Daoy (cell line): ENCODE results near the gene ANLN. TPM values are rescaled to one million over a fixed set of nuclear protein-coding genes. Genes with fewer than 3 reads are reported as not detected.
"Not testable (repeated sequence)": the region's sequence is repeated elsewhere in the genome, so short reads cannot be mapped to it uniquely, and the experiment has no call there.

ENCODE experiments used
- DNase-seq: peaks from one replicate; pipeline ENCODE4 v3.0.0-alpha.2; 2015; ENCODE audit warnings: low read depth
- total RNA-seq: library from RNA; depleted of rRNA; stranded (reverse); fragments of >200 nt; shearing (Covaris generic); gene quantifications from 2 replicates; pipeline ENCODE4 v1.2.3, GENCODE V29; 2014

The ANLN gene
- total RNA-seq, 1 experiment from 2014 or later: 460 TPM

- peak; percentile 23 for DNase-seq
These were observed 17.5 kb upstream of the ANLN start for GRCh38 chr7:36372156-36372555.

DNA sequence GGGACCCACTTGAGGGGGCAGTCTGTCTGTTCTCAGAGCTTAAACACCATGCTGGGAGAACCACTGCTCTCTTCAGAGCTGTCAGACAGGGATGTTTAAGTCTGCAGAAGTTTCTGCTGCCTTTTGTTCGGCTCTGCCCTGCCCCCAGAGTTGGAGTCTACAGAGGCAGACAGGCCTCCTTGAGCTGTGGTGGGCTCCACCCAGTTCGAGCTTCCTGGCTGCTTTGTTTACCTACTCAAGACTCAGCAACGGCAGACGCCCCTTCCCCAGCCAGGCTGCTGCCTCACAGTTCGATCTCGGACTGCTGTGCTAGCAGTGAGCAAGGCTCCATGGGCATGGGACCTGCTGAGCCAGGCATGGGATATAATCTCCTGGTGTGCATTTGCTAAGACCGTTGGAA lies 11.1 kb upstream of the ANLN start:
- DNase-seq: not testable (repeated sequence)

DNA sequence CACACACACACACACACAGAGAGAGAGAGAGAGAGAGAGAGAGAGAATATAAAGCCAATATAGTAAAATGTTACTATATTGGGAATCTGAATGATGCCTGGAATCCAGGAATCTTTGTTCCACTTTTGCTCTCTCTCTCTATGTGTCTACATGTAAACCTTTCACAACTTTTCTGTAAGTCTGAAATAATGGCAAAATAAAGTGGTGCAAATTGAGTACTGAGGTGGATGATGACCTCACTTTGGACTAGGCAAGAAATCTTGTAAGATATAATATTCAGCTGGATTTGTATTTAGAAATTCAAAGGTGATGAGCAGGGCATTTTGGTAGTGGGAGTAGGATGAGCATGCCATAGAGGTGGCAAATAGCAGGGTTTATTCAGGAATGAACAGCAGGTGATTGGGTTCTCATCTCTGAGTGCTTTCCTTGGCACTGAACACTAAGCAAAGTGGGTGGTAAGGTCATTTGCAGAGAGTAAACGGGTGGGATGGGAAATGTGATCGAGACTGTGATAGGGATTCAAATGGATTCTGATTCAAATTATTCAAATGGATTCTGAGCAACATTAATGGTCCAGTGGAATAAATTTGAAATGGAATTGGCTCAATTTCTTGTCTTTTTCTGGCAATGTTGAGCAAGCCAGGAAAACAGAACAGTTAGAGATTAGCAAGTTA lies 9.7 kb upstream of the ANLN start:
- no peak for DNase-seq

DNA sequence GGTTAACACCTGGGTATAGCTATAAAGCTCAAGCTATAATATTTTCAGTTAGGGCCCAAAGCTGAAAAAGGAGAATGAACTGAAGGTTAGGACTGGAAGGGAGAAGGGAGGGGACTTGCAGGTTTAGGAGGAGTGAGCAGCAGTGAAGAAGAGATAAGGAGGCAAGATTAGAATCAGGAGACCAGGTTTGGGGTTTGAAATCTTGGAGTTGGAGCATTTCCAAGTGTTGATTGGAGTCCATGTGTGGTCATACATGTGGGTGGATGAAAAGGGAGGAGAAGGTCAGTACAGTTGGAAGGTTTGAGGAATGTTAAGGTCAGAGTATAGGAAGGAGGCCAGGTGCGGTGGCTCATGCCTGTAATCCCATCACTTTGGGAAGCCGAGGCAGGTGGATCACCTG lies 8.6 kb upstream of the ANLN start:
- DNase-seq: no peak

DNA sequence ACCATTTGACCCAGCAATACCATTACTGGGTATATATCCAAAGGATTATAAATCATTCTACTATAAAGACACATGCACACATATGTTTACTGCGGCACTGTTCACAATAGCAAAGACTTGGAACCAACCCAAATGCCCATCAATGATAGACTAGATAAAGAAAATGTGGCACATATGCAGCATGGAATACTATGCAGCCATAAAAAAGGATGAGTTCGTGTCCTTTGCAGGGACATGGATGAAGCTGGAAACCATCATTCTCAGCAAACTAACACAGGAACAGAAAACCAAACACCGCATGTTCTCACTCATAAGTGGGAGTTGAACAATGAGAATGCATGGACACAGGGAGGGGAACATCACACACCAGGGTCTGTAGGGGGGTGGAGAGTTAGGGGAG lies 6.4 kb upstream of the ANLN start:
- DNase-seq: not testable (repeated sequence)

- DNase-seq: not testable (repeated sequence)
These were observed 4.0 kb upstream of the ANLN start for GRCh38 chr7:36385646-36386045.

- no peak for DNase-seq
These were observed 2.0 kb upstream of the ANLN start for GRCh38 chr7:36387435-36388231.

DNA sequence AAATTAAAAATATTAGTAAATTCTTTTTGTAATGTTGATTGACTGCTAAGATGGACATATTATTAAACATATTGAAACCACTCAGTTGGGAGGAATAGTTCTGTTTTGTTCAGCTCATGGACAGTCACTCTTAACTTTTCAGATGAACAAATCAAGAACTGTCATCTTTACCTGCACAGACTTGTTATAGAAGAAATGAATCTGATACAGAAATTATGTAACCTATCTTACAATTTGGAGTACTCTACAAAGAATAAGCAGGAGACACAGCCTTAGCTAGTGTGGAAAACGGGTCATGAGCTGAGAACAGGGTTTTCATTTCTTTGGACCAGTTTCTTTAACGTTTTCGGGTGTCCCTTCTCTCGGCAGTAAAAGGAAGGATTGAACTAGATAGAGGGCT lies 1.2 kb upstream of the ANLN start:
- DNase-seq: no peak

- peak; percentile 98 for DNase-seq
These were observed 783 bp downstream of the ANLN start for GRCh38 chr7:36390199-36391090.

- DNase-seq: peak; percentile 54
These were observed 2.0 kb downstream of the ANLN start for GRCh38 chr7:36391436-36392198.

- DNase-seq: peak; percentile 13
These were observed 4.2 kb downstream of the ANLN start for GRCh38 chr7:36393826-36394225.

- no peak for DNase-seq
These were observed 5.7 kb downstream of the ANLN start for GRCh38 chr7:36395171-36395894.

DNA sequence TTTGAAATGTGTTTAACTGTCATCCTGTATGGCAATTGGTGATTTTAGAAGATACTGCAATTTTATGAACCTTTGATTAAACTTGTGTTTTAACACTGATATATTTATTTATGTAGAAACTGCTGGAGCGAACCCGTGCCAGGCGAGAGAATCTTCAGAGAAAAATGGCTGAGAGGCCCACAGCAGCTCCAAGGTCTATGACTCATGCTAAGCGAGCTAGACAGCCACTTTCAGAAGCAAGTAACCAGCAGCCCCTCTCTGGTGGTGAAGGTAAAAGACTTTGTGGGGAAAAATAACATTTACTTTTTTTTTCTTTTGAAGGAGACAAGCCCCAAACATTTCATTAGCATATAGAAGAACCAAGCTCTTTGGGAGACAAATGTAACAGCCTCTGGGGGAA lies 6.5 kb downstream of the ANLN start:
- peak; percentile 38 for DNase-seq

DNA sequence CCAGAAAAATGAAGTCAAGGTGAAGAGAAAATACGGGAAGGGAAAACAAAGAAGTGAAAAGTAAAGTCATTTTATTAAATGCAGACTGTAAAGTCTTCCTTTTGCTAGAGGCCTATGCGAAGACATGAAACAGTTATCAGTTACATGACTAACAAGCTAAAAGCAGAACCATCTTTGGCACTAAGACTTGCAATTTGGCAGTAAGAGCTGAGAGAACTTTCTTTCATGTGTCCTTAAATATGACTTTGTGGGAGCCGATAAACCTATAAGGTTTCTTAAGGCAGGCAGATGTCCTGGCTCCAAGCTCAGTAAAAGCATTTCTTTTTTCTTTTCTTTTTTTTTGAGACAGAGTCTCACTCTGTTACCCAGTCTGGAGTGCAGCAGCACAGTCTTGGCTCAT lies 10.4 kb downstream of the ANLN start:
- DNase-seq: no peak

DNA sequence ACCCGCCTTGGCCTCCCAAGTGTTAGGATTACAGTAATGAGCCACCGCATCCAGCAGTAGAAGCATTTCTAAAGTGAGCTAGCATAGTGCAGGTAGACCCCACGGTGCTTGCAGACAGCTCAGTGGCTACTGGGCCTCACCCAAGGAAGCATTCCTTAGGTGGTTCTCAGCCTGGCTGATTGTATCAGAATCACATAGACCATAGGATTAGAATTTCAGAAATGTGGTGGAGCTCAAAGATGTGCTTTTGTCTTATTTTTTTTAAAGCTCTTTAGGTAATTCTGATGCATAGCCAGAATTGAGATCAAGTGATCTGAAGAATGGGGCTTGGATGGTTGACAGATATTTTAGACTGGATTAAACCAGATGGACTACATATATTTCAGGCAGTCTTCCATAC lies 10.9 kb downstream of the ANLN start:
- no peak for DNase-seq

DNA sequence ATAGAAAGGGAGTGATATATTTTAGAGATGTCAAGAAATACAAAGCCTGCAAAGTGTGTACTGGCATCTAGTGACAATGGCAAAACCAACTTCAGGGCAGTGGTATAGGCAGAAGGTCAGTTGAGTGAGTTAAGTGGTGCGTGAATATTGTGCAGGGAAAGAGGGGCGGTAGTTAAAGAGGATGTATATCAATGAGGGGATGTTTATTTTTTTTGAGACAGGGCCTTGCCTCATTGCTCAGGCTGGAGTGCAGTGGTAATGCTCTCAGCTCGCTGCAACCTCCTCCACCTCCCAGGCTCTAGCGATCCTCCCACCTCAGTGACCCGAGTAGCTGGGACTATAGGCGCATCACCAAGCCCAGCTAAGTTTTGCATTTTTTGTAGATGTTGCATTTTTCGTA lies 13.8 kb downstream of the ANLN start:
- DNase-seq: no peak

GRCh38 chr7:36404639-36405408 lies 15.2 kb downstream of the ANLN start:
- no peak for DNase-seq

DNA sequence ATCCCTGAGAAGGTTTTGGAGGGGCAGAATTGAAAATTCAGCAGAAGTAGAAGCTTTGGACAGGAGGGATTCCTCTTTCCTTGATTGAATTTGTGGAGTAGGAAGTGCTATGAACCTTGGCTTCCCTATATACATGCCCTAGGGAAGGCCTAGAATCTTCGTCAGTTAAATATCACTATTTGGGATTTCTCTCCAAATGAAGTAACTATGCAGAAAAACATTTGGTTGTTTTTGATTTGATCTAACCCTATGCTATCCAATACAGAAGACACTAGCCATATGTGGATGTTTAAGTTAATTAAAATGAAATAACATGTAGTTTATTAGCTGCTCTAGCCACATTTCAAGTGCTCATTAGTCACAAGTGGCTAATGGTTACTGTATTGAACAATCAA lies 15.7 kb downstream of the ANLN start:
- no peak for DNase-seq

DNA sequence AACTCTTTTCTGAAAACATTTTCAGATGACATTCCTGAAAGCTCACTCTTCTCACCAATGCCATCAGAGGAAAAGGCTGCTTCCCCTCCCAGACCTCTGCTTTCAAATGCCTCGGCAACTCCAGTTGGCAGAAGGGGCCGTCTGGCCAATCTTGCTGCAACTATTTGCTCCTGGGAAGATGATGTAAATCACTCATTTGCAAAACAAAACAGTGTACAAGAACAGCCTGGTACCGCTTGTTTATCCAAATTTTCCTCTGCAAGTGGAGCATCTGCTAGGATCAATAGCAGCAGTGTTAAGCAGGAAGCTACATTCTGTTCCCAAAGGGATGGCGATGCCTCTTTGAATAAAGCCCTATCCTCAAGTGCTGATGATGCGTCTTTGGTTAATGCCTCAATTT lies 16.5 kb downstream of the ANLN start:
- no peak for DNase-seq
